BLaER1 (cell line): Measurements from ENCODE around the gene ATP11A.
A peak's percentile ranks its signal among the peaks of the same experiment; 100 is the strongest.

ENCODE experiments used
- H3K27ac ChIP-seq: shearing (Covaris generic); formaldehyde crosslinking; 2 replicates; pipeline ENCODE4 v1.8.1; 2022
- H3K27me3 ChIP-seq: shearing (Covaris generic); formaldehyde crosslinking; 2 replicates; pipeline ENCODE4 v1.8.1; 2022
- H3K36me3 ChIP-seq: shearing (Covaris generic); formaldehyde crosslinking; 2 replicates; pipeline ENCODE4 v1.8.1; 2022
- H3K4me1 ChIP-seq: shearing (Covaris generic); formaldehyde crosslinking; 2 replicates; pipeline ENCODE4 v1.8.1; 2022
- H3K4me2 ChIP-seq: shearing (Covaris generic); formaldehyde crosslinking; 2 replicates; pipeline ENCODE4 v1.8.1; 2022
- H3K4me3 ChIP-seq: shearing (Covaris generic); formaldehyde crosslinking; 2 replicates; pipeline ENCODE4 v1.8.1; 2022
- H3K9ac ChIP-seq: shearing (Covaris generic); formaldehyde crosslinking; 2 replicates; pipeline ENCODE4 v1.8.1; 2022
- H3K9me3 ChIP-seq: shearing (Covaris generic); formaldehyde crosslinking; 2 replicates; pipeline ENCODE4 v1.8.1; 2022
- H4K20me1 ChIP-seq: shearing (Covaris generic); formaldehyde crosslinking; 2 replicates; pipeline ENCODE4 v1.8.1; 2022
- Cebpa-rat ChIP-seq: shearing (Covaris generic); IDR thresholded peaks from 2 replicates; pipeline ENCODE4 v1.8.1; 2022

ATP11A gene

DNA sequence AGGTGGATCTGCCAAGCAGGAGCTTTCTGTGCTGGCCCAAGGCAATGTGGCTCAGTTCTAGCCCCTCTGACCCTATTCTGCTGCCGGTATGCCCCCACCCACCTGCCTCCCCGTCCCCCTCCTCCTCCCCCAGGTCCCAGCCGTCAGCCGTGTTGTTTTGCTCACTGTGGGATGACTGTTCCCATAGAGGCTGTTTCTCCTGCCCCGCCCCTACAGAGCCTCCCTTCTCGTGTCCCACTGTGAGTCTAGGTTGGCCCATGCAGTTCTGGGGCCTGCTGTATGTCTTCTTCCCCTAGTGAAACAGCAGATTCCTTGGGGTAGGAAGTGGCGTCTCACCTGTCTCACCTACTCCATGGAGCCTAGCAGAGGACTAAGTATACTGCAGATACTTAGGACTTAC, 48.8 kb downstream of the ATP11A start:
- Histone ChIP-seq H3K36me3 (peaks cover 10% of the 10 kb centered on the region; the same call in 1 of the 2 replicates), H3K9ac (no peak overlapping the region), H3K4me1 (peaks cover 17% of the 10 kb centered on the region; the same call in 1 of the 2 replicates), H3K27ac (no peak overlapping the region), H3K4me3 (no peak overlapping the region), H3K4me2 (no peak overlapping the region), H3K27me3 (no peaks in the 10 kb centered on the region), H4K20me1 (peaks cover 99% of the 10 kb centered on the region), H3K9me3 (no peaks in the 10 kb centered on the region)
- no peak for TF ChIP-seq Cebpa-rat

- Histone ChIP-seq H3K4me3 (no peak overlapping the region), H3K4me1 (peaks cover 30% of the 10 kb centered on the region), H3K9ac (no peak overlapping the region), H3K27ac (no peak overlapping the region), H3K4me2 (no peak overlapping the region), H3K27me3 (no peaks in the 10 kb centered on the region), H4K20me1 (peaks cover 99% of the 10 kb centered on the region), H3K36me3 (peaks cover 7% of the 10 kb centered on the region; the same call in 1 of the 2 replicates), H3K9me3 (no peaks in the 10 kb centered on the region)
- TF ChIP-seq Cebpa-rat = no peak
Measured at GRCh38 chr13:112740502-112741131, 50.8 kb downstream of the ATP11A start.

- peaks cover 30% of the 10 kb centered on the region for H3K4me1 ChIP-seq
- H3K4me3 ChIP-seq = no peak overlapping the region
- H3K4me2 ChIP-seq = no peak overlapping the region
- no peaks in the 10 kb centered on the region for H3K27me3 ChIP-seq
- peaks cover 99% of the 10 kb centered on the region for H4K20me1 ChIP-seq
- peaks cover 5% of the 10 kb centered on the region; the same call in 1 of the 2 replicates for H3K36me3 ChIP-seq
- no peak for TF ChIP-seq Cebpa-rat
- no peak overlapping the region for H3K27ac ChIP-seq
- H3K9me3 ChIP-seq = no peaks in the 10 kb centered on the region
- no peak overlapping the region for H3K9ac ChIP-seq
Measured at GRCh38 chr13:112741185-112741755, 51.4 kb downstream of the ATP11A start.

GRCh38 chr13:112741835-112742570, 52.2 kb downstream of the ATP11A start:
- Histone ChIP-seq H3K9me3 (no peaks in the 10 kb centered on the region), H4K20me1 (peaks cover 99% of the 10 kb centered on the region), H3K27me3 (no peaks in the 10 kb centered on the region), H3K9ac (no peak overlapping the region), H3K27ac (no peak overlapping the region), H3K4me3 (no peak overlapping the region), H3K36me3 (peaks cover 4% of the 10 kb centered on the region; the same call in 1 of the 2 replicates), H3K4me1 (peaks cover 30% of the 10 kb centered on the region), H3K4me2 (no peak overlapping the region)
- no peak for TF ChIP-seq Cebpa-rat

DNA sequence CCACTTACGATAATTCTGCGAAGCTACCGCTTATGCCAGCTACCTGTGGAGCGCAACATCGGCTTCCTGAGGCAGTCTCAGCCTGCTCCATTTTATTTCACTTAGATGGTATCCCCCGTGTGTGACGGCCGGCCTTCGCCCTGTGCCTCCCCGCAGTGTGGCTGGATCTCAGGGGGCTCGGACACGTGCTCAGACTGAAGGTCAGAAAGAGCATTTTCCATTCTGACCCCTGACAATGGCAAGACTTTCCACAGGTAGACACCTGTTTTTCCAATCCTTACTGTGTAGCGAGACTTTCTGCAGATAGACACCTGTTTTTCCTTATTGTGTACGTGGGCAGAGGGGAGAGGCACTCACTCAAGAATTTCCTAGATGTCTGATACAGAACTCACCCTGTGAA, 52.7 kb downstream of the ATP11A start:
- TF ChIP-seq Cebpa-rat = no peak
- peaks cover 4% of the 10 kb centered on the region; the same call in 1 of the 2 replicates for H3K36me3 ChIP-seq
- H3K9me3 ChIP-seq = no peaks in the 10 kb centered on the region
- H3K9ac ChIP-seq = no peak overlapping the region
- peaks cover 99% of the 10 kb centered on the region for H4K20me1 ChIP-seq
- no peak overlapping the region for H3K4me3 ChIP-seq
- no peaks in the 10 kb centered on the region for H3K27me3 ChIP-seq
- no peak overlapping the region for H3K4me2 ChIP-seq
- H3K4me1 ChIP-seq = peaks cover 30% of the 10 kb centered on the region
- H3K27ac ChIP-seq = no peak overlapping the region

DNA sequence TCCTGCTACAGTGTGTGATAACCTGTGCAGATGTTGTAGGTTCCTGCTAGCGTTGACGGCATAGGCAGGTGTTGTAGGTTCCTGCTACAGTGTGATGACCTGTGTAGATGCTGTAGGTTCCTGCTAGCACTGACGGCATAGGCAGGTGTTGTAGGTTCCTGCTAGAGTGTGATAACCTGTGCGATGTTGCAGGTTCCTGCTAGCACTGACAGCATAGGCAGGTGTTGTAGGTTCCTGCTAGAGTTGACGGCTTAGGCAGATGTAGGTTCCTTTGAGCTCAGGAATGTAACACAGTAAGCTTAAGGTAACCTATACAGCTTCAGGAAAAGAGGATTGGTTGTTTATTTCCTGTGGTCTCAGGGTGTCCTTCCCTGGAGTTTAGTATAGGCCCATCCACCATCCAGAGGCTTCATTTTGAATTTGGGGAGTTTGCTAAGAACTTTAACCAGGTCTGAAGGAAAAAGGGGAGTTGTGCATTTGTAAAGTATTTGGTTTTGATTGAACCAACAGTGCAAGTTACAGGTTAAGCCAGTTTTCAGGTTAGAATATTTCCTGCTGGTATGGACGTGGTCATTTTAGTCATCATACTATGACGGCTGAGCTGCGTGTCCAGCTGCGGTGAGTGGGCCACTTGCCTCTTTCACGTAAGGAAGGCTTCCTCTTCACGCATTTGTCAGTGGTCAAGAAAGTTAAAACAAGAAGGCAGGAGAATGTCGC, 53.8 kb downstream of the ATP11A start:
- TF ChIP-seq Cebpa-rat = no peak
- Histone ChIP-seq H3K27ac (no peak overlapping the region), H3K36me3 (peaks cover 4% of the 10 kb centered on the region; the same call in 1 of the 2 replicates), H3K4me2 (peak overlapping the region; percentile 1; the same call in 1 of the 2 replicates), H3K27me3 (no peaks in the 10 kb centered on the region), H3K4me3 (no peak overlapping the region), H3K9ac (no peak overlapping the region), H4K20me1 (peaks cover 99% of the 10 kb centered on the region), H3K4me1 (peaks cover 30% of the 10 kb centered on the region), H3K9me3 (no peaks in the 10 kb centered on the region)

DNA sequence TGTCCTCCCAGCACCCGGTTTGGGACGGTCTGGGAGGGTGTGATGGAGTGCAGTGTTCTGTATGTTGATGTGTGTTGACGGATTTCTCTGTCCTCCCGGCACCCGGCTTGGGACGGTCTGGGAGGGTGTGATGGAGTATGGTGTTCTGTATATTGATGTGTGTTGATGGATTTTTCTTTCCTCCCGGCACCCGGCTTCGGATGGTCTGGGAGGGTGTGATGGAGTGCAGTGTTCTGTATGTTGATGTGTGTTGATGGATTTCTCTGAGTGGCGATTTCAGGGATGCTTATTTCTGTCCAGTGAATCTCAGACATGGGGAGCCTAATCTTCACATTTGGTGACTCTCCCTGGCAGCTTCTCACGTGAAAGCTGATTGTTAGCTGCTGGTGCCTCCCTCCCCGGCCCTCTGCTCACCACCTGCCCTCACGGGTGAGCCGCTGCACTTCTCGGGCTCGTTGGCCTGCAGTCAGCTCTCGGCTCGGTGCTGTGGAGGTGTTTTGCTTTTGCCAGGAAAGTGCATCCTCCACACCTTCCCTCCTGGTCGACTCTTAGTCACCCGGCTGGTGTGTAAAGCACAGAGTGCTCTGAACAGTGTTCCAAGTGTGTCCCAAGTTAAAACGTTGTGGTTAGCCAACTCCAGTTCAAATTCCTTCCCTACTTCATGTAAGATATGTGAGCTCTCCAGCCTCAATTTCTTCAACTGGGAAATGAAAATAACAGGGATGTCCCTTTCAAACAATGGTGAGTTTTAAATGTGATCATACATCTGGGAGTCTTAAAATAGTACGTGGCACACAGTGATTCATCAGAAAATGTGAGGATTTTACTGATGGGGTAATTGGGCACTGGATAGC, 54.6 kb downstream of the ATP11A start:
- Histone ChIP-seq H3K4me2 (peak overlapping the region; percentile 1; the same call in 1 of the 2 replicates), H3K4me1 (peaks cover 30% of the 10 kb centered on the region), H3K27ac (no peak overlapping the region), H3K9me3 (no peaks in the 10 kb centered on the region), H3K27me3 (no peaks in the 10 kb centered on the region), H3K4me3 (no peak overlapping the region), H3K9ac (no peak overlapping the region), H4K20me1 (peaks cover 99% of the 10 kb centered on the region), H3K36me3 (peaks cover 4% of the 10 kb centered on the region; the same call in 1 of the 2 replicates)
- no peak for TF ChIP-seq Cebpa-rat

DNA sequence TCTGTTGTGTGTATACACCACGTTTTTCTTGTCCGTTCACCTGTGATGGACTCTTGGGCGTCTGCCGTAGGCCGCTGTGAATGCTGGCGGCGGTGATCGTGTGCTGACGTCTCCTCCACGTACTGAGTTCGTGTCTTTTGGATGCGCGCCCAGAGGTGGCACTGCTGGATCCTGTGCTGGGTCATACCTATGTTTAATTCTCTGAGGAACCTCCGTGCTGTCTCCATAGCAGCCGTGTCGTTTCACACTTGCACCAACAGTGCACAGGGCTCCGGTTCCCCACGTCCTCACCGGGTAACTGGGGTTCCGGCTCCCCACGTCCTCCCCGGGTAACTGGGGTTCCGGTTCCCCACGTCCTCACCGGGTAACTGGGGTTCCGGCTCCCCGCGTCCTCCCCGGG, 56.2 kb downstream of the ATP11A start:
- TF ChIP-seq Cebpa-rat = no peak
- H3K27me3 ChIP-seq = no peaks in the 10 kb centered on the region
- no peak overlapping the region for H3K4me3 ChIP-seq
- peaks cover 96% of the 10 kb centered on the region for H4K20me1 ChIP-seq
- no peak overlapping the region for H3K27ac ChIP-seq
- H3K9ac ChIP-seq = no peak overlapping the region
- peaks cover 21% of the 10 kb centered on the region for H3K4me1 ChIP-seq
- no peaks in the 10 kb centered on the region for H3K9me3 ChIP-seq
- no peak overlapping the region for H3K4me2 ChIP-seq
- H3K36me3 ChIP-seq = peaks cover 4% of the 10 kb centered on the region; the same call in 1 of the 2 replicates

DNA sequence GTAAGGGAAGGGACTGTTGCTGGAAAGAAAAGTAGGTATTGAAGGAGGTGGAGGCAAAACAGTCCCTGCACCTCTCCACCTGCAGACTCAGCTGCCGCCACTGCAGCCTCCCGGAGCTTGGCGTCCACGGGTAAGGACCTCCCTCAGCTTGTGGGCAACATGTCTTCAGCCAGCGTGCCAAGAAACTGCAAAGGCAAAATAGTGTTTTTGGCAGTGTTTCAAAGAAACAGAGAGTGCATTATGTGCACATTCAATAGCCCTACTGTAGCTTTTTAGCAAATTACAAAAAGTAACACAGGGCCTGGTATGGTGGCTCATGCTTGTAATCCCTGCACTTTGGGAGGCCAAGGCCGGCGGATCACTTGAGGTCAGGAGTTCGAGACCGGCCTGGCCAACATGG, 57.4 kb downstream of the ATP11A start:
- Histone ChIP-seq H3K36me3 (peaks cover 4% of the 10 kb centered on the region; the same call in 1 of the 2 replicates), H4K20me1 (peaks cover 96% of the 10 kb centered on the region), H3K9ac (no peak overlapping the region), H3K4me2 (no peak overlapping the region), H3K9me3 (no peaks in the 10 kb centered on the region), H3K4me1 (peaks cover 18% of the 10 kb centered on the region), H3K27me3 (no peaks in the 10 kb centered on the region), H3K27ac (no peak overlapping the region), H3K4me3 (no peak overlapping the region)
- no peak for TF ChIP-seq Cebpa-rat
